Neural cell (in vitro differentiated cells): Measurements from ENCODE around the gene KASH5. TPM values are rescaled to one million over a fixed set of nuclear protein-coding genes. Genes with fewer than 3 reads are reported as not detected.
A peak's percentile ranks its signal among the peaks of the same experiment; 100 is the strongest.

ENCODE experiments used
- H2AFZ ChIP-seq: fragments of 200-600, 300-800 bp; sonication (generic), shearing (Covaris generic); 2 replicates; pipeline ENCODE4 v1.6.0; 2014; ENCODE audit warnings: low read depth, mild to moderate bottlenecking, antibody characterized with exemption, low read length, moderate library complexity
- H3F3A ChIP-seq: fragments of 200-600 bp; shearing (Covaris generic); 2 replicates; pipeline ENCODE4 v1.6.1; 2016; ENCODE audit warnings: mild to moderate bottlenecking, moderate library complexity, mixed read lengths, antibody characterized with exemption, low read length; ENCODE audit not compliant: insufficient read depth, poor library complexity, severe bottlenecking
- H3K27ac ChIP-seq: fragments of 200-600, 300-800 bp; sonication (generic), shearing (Covaris generic); 2 replicates; pipeline ENCODE4 v1.5.1; 2014; ENCODE audit warnings: mild to moderate bottlenecking, low read length, moderate library complexity
- H3K27me3 ChIP-seq: fragments of 300-800, 200-600 bp; sonication (generic), shearing (Covaris generic); 2 replicates; pipeline ENCODE4 v1.6.0; 2014; ENCODE audit warnings: mild to moderate bottlenecking, low read depth, low read length, moderate library complexity; ENCODE audit not compliant: insufficient read depth
- H3K36me3 ChIP-seq: fragments of 300-800, 200-600 bp; sonication (generic), shearing (Covaris generic); 2 replicates; pipeline ENCODE4 v1.5.1; 2014; ENCODE audit warnings: mild to moderate bottlenecking, antibody characterized with exemption, low read length, moderate library complexity; ENCODE audit not compliant: insufficient read depth
- H3K4me2 ChIP-seq: fragments of 300-800, 200-600 bp; sonication (generic), shearing (Covaris generic); 2 replicates; pipeline ENCODE4 v1.6.0; 2014; ENCODE audit warnings: mild to moderate bottlenecking, low read length
- H3K4me3 ChIP-seq: fragments of 300-800, 200-600 bp; sonication (generic), shearing (Covaris generic); 2 replicates; pipeline ENCODE4 v1.5.1; 2014; ENCODE audit warnings: mild to moderate bottlenecking, low read length, moderate library complexity
- H3K79me2 ChIP-seq: fragments of 200-600 bp; shearing (Covaris generic); replicated peaks from 2 replicates; pipeline ENCODE4 v1.6.0; 2014; ENCODE audit warnings: mild to moderate bottlenecking, low read length, moderate library complexity; ENCODE audit not compliant: insufficient read depth
- H3K9ac ChIP-seq: fragments of 300-800, 200-600 bp; sonication (generic), shearing (Covaris generic); 2 replicates; pipeline ENCODE4 v1.6.1; 2016; ENCODE audit warnings: mild to moderate bottlenecking, low read length, mixed read lengths
- H3K9me2 ChIP-seq: fragments of 200-600 bp; shearing (Covaris generic); 2 replicates; pipeline ENCODE4 v1.6.1; 2016; ENCODE audit warnings: mild to moderate bottlenecking, low read length, mixed read lengths; ENCODE audit not compliant: insufficient read depth
- H3K9me3 ChIP-seq: fragments of 200-600, 300-800 bp; sonication (generic), shearing (Covaris generic); 2 replicates; pipeline ENCODE4 v1.6.1; 2016; ENCODE audit warnings: mild to moderate bottlenecking, mixed run types, low read length, moderate library complexity, mixed read lengths
- H4K20me1 ChIP-seq: fragments of 200-600 bp; shearing (Covaris generic); 2 replicates; pipeline ENCODE4 v1.6.1; 2016; ENCODE audit warnings: mild to moderate bottlenecking, mixed run types; ENCODE audit not compliant: insufficient read depth
- EP300 ChIP-seq: fragments of 450-650 bp; conservative IDR thresholded peaks from 2 replicates; pipeline ENCODE4 v1.6.1; 2014; ENCODE audit warnings: antibody characterized with exemption, mild to moderate bottlenecking, moderate library complexity; ENCODE audit not compliant: poor library complexity, severe bottlenecking
- MXI1 ChIP-seq: fragments of 450-650 bp; conservative IDR thresholded peaks from 2 replicates; pipeline ENCODE4 v1.6.1; 2014; ENCODE audit warnings: antibody characterized with exemption, mild to moderate bottlenecking; ENCODE audit not compliant: poor library complexity, severe bottlenecking
- POLR2AphosphoS5 ChIP-seq: IDR thresholded peaks from 2 replicates; pipeline ENCODE4 v1.6.1; 2012
- RAD21 ChIP-seq: fragments of 450-650 bp; conservative IDR thresholded peaks from 2 replicates; pipeline ENCODE4 v1.6.1; 2014; ENCODE audit warnings: antibody characterized with exemption, mild to moderate bottlenecking, moderate library complexity
- REST ChIP-seq: IDR thresholded peaks from 2 replicates; pipeline ENCODE4 v1.6.1; 2012; ENCODE audit warnings: borderline replicate concordance
- SMC3 ChIP-seq: fragments of 450-650 bp; conservative IDR thresholded peaks from 2 replicates; pipeline ENCODE4 v1.6.1; 2014; ENCODE audit warnings: antibody characterized with exemption, mild to moderate bottlenecking, moderate library complexity; ENCODE audit not compliant: poor library complexity
- TAF1 ChIP-seq: IDR thresholded peaks from 2 replicates; pipeline ENCODE4 v1.6.1; 2012; ENCODE audit warnings: low read depth
- polyA plus RNA-seq: library from polyadenylated mRNA; depleted of rRNA; stranded (reverse); fragments of >200 nt; gene quantifications from 2 replicates; pipeline ENCODE4 v1.2.3, GENCODE V29; 2014
- TF ChIP-seq, protein P1 (sequence below): fragments of 450-650 bp; IDR thresholded peaks from 2 replicates; pipeline ENCODE4 v1.5.1; 2014; ENCODE audit warnings: antibody characterized with exemption, mild to moderate bottlenecking, moderate library complexity; ENCODE audit not compliant: poor library complexity, severe bottlenecking

Gene KASH5
- polyA plus RNA-seq, 1 donor from 2014 or later, result 0.11 TPM

DNA sequence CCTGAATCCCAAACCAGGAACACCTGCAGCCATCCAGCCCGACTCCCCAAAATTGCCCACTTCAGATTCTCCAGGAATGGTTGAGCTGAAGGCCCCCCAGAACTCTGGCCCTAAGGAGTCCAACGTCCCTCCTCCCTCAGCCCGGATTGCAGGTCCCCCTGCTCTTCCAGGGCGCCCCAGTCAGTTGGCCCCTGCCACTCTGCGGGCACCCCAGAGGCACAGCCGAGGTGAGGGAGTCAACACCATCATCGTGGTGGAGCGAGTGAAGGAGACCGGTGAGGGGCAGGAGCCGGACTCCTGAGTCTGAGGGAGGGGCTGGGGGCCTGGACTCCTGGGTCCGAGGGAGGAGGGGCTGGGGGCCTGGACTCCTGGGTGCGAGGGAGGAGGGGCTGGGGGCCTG lies 39.3 kb downstream of the KASH5 start:
- Histone ChIP-seq H3K79me2 (no peaks in the 10 kb centered on the region), H3F3A (no peaks in the 10 kb centered on the region), H3K4me3 (no peak overlapping the region), H3K9me2 (no peaks in the 10 kb centered on the region), H3K27me3 (peaks cover 67% of the 10 kb centered on the region), H3K27ac (no peak overlapping the region), H2AFZ (no peak overlapping the region), H4K20me1 (no peaks in the 10 kb centered on the region), H3K36me3 (no peaks in the 10 kb centered on the region), H3K9me3 (peaks cover 5% of the 10 kb centered on the region), H3K4me2 (no peak overlapping the region), H3K9ac (no peak overlapping the region)
- TF ChIP-seq MXI1, result no peak
- TF ChIP-seq SMC3, result no peak
- TF ChIP-seq EP300, result no peak
- no peak for TF ChIP-seq RAD21
- TF ChIP-seq POLR2AphosphoS5, result no peak
- TF ChIP-seq, protein P1, sequence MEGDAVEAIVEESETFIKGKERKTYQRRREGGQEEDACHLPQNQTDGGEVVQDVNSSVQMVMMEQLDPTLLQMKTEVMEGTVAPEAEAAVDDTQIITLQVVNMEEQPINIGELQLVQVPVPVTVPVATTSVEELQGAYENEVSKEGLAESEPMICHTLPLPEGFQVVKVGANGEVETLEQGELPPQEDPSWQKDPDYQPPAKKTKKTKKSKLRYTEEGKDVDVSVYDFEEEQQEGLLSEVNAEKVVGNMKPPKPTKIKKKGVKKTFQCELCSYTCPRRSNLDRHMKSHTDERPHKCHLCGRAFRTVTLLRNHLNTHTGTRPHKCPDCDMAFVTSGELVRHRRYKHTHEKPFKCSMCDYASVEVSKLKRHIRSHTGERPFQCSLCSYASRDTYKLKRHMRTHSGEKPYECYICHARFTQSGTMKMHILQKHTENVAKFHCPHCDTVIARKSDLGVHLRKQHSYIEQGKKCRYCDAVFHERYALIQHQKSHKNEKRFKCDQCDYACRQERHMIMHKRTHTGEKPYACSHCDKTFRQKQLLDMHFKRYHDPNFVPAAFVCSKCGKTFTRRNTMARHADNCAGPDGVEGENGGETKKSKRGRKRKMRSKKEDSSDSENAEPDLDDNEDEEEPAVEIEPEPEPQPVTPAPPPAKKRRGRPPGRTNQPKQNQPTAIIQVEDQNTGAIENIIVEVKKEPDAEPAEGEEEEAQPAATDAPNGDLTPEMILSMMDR, result no peak
- TF ChIP-seq TAF1, result no peak
- no peak for TF ChIP-seq REST

DNA sequence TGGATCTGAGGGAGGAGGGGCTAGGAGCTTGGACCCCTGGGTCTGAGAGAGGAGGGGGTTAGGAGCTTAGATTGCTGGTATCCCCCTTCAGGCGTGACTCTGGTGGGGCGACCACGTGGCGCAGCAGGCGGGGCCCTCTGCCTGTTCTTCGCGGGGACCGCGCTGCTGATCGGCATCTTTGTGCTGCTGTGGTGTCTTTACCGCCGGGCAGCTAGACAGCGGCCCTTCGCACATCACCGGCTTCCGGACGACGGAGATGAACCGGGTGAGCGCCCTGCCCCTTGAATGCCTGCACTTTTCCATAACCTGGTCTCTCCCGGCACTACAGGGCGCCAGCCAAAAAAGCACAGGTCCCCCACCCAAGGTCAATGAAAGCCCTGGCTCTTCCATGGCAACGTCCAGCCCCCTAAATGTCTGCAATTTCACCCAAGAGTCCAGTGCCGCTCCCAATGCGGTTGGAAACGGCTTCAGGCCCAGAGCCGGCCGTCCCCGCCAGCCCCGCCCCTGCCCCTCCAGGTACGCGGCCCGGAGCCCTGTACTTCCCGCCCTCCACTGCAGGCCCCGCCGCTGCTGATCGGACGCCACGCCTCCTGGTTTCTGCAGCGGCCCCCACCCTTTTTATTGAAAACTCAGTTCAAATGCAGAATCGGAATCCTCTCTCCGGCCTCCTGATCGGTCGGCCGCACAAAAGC lies 40.0 kb downstream of the KASH5 start:
- H3K4me2 ChIP-seq, result no peak overlapping the region
- peaks cover 8% of the 10 kb centered on the region for H3K9me3 ChIP-seq
- no peak overlapping the region for H3K9ac ChIP-seq
- H3K36me3 ChIP-seq, result no peaks in the 10 kb centered on the region
- no peak overlapping the region for H2AFZ ChIP-seq
- no peaks in the 10 kb centered on the region for H3F3A ChIP-seq
- H4K20me1 ChIP-seq, result no peaks in the 10 kb centered on the region
- H3K27me3 ChIP-seq, result peaks cover 67% of the 10 kb centered on the region
- H3K9me2 ChIP-seq, result no peaks in the 10 kb centered on the region
- peak overlapping the region; percentile 24 for H3K4me3 ChIP-seq
- TF ChIP-seq EP300 (no peak), POLR2AphosphoS5 (no peak), SMC3 (no peak), TAF1 (no peak), MXI1 (no peak), REST (no peak)
- TF ChIP-seq, protein P1, result no peak
- no peak overlapping the region for H3K27ac ChIP-seq
- H3K79me2 ChIP-seq, result no peaks in the 10 kb centered on the region
